NCI-H1694 treated with DMSO at 0.1 percent for 48 hours (cell line): ENCODE measurements around the gene EGR4.

ENCODE experiments used
- DNase-seq: peaks from one replicate; lab custom pipeline; 2025; lab: John Stamatoyannopoulos, UW

The EGR4 gene

DNA sequence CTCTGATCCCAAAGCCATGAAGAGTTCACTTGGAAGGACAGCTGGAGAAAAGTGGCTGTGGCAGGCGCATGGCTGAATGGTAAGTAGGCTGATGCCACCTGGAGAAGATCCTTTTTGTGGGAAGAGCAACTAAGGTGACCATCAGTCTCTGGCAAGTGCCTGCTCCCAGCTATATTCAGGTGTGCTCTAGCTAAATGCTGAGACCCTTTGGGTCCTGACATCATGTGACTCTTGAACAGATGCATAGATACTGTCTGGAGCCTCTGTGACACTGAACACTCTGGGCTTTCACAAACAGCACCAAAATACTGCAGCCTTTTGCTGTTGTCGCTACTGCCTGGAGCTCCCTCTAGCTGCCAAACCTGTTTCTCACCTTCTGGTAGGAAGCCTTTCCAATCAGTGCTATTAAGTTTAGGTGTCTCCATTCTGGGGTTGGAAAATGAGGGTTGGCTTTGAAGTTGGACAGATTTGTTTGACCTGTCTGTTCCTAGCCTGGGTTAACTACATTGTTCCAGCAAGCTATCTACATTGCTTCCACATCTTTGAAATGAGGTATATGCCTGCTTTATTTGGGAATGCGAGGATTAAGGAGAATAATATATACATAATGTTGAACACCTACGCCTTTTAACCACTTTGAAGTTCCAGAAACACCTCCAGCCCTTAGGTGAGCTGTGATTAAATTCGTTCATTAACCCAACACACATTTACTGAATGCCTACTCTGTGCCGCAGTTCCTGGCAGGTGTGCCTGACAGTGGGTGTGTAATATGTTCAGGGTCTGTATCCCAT lies 3.1 kb downstream of the EGR4 start:
- peak; percentile 70 for DNase-seq

DNA sequence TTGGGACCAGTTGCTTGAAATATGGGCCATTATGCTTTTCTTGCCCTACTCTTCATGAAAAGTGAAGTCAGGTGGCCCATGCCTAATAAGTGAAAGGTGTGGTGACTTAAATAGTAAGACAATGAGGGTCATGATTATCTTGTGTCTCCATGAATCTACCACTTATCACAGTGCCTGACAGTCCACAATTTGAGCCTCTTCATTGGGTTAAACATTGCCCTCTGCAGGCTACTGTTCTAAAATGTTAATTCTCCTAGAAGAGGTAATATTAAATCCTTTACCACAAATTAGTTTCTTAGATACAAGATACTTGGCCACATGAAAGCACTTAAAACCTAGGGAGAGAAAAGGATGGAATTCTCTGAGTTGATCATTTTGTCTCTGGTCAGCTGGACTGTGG lies 4.0 kb downstream of the EGR4 start:
- DNase-seq, result no peak

DNA sequence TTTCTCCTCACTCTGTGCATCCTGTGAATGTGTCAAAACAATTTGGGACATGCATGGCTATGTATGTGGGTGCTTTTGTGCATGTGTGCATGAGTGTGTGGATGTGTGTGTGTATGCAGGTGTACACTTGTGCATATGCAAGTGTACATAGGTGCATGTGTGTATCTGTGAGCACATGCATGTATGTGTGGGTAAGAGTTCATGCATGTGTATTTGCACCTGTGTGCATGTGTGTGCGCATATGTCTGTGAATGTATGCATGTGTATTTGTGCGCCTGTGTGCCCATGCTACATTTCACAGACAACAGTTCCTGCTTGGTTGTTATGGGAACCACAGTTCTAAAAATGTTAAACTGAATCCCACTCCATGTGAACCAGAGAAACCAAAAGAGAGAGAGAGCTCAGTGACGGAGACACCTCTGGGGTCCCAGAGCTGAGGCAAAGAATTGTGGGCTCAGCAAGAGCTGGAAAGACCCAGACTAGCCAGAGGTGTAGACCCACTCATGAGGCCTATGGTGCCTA lies 7.2 kb downstream of the EGR4 start:
- DNase-seq, result no peak

DNA sequence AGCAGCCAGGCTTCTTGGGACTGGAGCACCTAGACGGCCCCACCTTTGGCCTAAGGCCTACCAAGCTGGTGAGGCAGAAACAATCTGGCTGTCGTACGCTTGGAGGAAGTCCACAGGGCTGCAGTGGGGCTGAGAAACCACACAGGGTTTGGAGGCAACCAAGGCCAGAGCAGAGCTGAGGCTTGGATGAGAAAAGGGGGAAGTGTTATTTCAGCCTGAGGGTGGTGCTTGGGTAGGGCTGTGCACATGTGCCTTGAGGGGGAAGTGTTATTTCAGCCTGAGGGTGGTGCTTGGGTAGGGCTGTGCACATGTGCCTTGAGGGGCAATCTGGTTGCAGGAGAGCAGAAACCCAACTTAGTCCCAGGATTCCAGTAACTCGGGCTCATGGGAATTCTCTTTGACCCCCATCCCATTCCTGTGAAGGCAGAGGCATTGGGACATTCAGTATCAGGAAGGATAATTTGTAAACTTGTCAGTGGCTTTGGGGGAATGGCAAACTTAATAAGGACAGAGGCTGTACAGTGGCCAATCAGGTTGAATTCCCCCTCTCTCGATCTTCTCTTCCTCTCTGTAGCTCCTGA lies 8.1 kb downstream of the EGR4 start:
- no peak for DNase-seq

DNA sequence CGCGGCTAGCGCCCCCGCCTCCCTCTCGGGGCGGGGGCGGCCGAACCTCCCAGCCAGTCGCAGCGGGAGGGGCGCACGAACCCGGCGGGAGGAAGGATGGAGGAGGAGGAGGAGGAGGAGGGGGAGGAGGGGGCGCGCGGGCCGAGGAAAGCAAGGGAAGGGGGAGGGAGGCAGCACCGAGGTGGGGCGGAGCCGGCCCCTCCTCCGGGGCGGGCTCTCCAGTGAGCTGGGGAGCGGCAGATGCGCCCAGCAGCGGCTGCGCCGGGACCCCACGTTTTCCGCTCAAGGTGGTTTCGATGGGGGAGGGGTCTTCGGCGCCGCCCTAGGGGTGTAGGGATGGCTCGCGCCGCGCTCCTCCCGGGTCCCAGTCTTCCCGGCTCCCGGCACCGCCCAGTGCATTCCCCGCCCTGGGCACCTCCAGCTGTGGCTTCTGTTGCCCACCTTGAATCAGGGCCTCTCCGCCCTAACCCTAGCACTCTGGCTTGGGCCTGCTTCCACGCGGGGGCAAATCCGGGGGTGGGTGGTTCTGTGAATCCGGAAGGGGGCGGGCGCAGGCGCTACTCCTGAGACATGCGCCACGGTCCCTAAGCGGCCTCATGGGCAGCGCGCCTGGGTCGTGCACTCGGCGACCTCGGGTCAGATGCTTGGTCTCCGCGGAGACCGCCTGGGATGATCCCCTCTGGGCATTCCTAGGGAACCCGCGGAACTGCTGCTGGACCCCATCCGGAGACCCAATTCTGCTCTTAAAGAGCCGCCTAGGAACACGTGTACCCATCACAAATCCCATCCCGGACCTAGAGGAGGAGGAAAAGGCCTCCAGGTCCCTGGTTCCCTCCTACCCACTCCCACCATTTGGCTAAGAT lies 8.8 kb downstream of the EGR4 start, which contains the start of gene FBXO41:
Gene FBXO41, minus strand, starts transcription at position 183 of the 863 bp plus-strand sequence. CDS start 14,848 bp downstream, outside the sequence.
- peak; percentile 27 for DNase-seq

DNA sequence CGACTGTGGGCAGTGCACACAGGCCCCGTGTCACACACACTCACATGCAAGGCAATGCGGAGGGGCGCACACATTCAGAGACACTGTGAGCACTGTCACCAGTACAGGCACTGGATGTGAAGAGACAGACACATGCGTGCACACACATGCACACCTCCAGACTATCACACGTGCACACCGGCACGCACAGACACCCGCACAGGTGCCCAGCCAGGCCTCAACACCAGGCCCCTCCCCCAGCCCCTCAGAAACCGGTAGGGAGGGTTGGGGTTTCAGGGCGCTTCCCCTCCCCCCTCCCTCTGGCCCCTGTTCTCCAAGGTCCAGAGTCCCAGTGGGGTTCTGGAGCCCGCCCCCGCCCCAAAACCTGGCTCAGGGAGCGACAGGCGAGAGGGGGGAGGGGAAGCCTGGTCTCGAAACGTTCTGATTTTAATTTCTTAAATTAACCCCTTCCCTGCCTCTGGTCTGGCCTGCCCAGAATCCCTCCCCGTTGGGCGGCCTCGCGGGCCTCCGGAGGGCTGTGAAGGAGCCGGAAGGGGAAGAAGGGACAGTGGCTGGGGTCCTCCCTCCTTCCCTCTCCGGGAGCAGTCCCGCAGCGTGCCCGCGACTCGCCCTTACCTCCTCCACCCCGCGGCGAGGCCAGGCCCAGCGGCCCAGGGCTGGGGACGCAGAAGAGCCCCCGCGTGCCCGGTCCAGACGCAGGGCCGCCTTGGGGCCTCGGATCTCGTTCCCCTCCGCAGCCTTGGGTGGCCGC lies 9.6 kb downstream of the EGR4 start:
- no peak for DNase-seq

DNA sequence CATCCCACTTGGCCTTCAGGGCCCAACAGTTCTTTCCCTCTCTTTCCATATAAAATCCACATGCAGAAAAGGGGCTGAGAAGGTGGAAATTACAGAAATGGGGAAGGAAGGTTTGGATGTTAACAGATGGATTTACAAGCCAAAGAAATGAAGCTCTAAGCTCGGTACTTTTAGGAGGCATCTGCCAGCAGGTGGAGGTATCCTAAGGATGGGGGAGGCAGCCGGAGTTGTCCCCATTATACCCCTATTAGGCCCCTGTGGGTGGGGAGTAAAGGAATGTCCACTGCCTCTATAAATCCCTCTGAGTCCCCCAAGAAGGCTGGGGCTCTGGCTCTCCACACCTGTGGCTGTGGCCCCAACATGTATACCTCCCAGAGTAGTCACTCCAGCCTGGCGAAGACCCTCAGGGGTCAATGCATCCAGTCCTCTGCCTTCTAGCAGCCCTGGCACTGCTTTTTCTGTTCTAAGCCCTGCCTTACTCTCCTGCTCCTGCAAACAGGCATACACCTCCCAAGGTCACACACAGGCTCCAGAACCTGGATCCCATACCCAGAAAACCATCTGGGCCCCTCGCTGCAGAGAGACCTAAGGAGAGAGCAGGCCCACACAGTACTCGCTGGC lies 10.3 kb downstream of the EGR4 start:
- no peak for DNase-seq

DNA sequence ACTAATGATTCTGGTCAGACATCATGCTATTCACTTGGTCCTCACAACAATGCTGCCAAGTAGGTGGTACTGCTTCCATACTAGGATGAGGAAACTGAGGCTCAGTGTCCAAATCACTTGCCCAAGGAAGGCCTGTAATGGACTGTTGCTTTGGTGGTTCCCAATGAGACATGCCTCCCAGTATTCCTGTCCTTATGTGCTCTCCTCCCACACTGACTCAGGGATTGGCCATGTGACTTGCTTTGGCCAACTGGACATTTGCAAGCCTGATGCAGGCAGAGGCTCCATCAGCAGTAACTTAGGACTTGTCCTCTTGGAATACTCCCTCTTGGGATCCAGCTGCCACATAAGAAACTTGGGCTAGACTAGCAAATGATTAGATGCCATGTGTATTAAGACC lies 12.1 kb downstream of the EGR4 start:
- DNase-seq, result no peak

DNA sequence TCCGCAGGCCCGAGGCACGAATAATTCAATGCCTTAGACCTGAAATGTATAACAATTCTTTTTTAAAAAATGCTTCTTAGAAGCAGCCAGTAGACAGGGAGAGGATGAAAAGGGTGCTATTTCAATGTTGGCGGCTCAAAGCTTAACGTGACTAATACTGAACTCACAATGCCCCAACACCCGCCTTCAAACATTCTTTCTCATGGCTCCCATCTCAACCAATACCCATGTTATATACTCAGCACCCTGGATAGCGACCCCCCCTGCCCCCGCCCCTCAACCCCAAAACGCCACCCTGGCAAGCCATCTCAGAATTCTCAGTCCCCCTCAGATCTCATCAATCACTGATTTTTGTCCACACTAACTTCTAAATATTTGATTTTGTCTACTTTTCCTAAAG lies 13.5 kb downstream of the EGR4 start:
- DNase-seq, result no peak

DNA sequence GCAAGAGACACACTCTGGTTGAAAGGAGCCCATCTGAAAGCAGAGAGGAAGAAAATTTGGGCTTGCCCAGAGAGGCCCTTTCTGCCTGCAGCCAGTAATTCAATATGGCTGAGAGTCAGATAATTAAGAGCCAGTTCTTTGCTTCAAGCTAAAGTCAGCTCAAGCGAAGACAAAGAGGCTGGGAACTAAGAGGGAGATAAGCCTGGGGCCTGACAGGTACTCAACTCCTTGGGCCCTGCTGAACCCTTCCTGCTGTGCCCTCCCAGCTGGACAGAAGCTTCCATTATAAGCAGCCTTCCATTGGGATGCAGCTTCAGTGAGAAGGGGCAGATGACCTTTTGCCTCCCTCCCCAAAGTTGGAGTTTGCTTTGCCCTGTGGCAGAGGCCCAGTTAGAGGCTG lies 21.1 kb downstream of the EGR4 start:
- DNase-seq, result no peak

DNA sequence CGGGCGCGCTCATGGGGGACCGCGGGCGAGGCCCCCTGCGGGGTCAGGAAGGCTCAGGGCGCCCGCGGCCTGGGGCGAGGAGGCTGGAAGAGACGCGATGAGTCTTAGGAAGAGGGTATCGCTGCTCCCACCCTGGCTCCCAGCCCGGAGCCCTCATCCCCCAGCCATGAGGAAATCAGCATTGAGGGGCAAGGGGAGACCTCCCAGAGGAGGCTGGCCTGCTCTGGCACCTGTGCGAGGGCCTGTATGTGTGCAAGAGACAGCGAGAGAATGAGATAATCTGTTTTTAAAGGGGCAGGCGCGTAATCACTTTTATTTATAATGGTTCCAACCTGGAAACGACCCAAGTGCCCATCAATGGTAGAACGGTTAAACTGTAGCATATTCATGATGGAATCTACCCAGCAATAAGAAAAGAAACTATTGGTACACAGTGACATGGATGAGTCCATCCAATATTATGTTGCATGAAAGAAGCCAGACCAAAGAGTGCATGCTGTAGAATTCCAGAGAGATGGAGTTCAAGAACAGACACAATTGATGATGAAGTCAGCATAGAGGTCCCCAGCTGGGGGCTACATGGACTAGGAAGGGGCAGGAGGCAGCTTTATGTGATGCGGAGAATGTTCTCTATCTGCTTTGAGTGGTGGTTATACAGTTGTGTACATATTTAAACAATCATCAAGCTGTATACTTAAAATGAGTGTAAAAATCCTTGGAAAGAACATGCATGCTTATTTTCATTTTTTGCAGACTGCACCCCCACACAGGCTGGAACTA lies 23.5 kb downstream of the EGR4 start:
- DNase-seq, result no peak

DNA sequence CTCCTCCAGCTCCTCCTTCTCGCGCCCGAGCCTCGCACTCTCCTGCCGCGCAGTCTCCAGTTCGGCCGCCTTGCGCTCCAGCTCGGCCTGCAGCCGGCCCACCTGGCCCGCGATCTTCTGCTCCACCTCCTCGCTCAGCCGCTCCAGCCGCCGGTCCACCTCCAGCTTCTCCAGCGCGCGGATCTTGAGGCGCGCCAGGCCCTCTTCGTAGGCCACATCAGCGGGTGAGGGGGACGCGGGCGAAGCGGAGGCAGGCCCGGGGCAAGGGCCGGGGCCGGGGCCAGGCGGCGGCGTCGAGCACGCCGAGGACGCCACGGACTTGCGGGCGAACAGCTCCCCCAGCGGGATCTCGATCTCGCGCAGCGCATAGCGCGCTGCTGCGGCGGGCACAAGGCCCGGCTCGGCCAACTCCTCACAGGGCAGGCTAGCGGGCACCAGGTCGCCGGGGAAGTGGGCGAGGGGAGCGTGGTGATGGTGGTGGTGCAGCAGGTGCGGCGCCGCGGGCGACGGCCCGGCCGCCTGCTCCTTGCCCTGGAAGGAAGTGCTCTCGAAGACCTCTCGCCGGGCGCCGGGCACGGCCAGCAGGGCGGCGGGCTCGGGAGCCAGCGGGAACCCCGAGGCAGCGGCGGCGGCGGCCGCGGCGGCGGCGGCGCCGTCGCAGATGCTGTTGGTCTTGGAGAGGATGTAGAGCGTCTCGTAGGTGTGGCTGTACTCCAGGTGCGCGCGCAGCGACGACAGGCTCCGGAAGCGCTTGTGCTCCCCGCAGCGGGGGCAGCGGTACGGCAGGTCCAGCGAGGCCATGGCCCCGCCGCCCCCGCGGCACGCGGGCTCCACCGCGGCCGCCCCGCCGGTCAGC lies 24.3 kb downstream of the EGR4 start:
- no peak for DNase-seq

DNA sequence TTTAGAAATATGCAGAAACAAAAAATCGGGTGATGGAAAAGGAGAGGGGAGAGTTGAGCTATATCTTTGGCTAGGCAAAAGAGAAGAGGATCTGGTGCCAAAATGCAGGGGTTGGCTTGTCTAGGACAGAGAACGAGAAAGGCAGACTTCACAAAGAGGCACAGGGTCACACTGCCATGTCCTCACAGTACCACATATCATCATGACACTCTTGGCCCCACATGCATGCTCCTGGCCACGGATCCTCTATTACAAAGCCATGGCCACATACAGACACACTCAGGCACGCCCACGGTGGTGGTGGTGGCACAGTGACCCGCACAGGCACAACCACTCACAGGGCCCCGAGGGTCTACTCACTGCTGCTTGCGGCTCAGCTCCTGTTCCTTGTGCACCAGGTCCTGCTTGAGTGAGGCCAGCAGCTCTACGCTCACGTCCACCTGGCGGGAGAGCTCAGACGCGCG lies 24.9 kb downstream of the EGR4 start:
- DNase-seq, result no peak

DNA sequence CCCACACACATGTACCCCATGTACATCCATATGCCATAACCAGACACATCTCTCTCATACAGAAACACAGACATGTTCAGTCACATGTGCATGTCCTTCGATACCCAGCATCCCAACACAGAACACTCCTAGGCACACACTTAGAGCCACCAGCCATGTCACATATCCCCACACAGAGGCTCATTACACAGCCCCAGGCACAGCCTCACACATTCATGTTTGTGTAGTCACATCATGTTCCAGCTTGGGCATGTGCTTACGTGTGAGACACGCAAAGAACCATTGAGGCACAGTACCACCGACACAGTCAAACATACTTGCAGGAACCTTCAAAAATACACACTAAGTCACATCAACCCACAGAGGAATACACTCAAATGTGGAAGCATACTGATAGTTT lies 26.3 kb downstream of the EGR4 start:
- no peak for DNase-seq

DNA sequence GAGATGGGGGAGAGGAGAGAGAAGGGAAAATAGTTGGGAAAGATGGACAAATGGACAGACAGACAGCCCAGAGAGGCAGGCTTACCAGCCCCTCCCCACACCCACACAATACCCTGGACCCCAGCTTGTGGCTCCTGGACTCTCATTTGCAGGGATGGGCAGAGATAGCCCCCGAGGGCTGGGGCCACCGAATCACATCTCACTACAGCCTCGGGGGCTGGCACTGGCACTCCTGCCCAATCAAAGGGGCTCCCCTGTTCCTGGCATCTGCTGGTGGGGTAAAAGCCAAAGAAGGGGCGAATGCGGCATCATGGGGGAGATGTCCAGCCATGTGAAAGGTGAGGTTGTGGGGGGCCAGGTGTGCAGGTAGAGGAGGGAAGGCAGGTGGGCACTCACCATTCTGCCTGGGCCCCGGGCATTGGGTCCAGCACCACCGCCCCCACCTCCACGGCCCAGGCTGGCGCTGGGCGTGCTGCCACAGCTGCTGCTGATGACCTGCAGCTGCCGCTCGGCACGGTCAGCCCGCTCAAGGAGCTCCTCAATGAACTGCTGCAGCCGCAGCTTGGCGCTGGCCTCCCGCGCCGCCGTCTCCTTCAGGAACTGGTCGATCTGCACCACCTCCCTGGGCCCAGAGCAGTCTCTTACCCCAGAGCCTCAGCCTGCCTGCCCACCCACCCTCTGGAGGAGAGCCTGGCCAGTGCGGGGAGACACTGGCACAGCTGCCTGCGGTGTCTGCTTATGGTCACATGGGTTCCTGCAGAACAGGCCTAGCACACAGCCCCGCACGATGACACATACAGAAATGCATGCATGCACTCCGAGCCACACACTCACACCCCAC lies 27.1 kb downstream of the EGR4 start:
- no peak for DNase-seq

DNA sequence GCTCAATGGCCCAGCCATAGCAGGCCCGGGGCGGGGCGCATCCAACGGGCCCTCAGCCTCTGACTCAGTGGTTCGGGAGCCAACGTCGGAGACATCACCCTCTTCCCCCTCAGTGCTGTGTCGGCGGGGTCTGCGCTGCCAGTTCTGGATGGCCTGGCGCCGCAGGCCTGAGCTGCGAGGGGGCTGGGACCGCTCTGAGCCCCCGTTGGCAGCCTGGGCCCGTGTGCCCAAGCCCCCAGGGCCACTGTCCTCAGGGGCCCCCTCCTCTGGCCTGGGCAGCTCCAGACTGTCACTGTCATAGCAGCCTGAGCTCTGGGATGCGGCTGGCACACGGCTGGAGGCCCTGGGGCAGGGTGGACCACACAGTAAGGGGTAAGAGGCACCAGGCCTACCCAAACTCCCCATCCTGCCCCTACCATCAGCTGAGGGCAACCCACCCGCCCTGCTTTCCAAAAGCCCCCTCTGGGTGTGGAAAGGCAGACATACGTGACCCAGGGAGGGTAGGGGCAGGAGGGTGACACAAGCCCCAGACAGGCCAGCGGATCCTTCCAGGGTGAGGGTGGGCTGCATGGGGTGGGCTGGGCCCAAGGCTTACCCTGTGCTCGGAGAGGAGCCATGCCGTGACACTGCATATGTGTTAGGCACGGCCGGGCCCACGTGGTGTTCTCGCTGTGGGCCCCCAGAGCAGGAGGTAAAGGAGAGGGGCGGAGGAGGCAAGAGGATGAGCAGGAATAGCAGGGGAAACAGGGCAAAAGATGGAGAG lies 27.9 kb downstream of the EGR4 start:
- DNase-seq, result no peak

DNA sequence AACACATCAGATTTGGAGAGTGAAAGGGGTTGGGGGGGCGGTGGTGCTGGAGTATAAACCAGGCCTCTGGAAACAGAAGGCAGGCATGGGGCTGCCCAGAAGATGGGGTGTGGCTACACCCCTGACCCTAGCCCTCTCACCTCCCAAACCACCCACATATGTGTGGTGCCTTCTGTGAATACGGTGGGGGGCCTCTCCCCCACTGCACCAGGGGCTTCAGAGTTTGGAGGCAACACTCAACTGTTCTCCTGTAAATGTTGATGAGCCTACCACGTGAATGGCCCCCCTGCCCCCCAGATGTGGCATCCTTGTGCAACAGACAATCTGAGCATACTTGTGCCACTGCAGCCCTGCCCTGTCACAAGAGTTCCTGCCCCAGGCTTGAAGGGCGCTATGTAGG lies 28.6 kb downstream of the EGR4 start:
- DNase-seq, result no peak

DNA sequence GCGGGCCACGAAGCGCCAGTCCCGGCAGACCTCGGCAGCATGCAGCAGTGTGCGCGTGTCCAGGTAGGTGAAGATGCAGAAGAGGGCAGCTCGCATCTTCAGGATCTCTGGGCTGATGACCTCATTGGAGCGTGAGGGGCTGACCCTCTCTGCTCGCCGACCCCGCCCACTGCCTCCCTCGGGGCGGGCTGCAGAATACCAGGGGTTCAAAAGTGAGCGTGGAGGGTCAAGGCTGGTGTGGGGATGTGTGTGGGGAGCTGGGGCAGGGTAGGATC lies 29.1 kb downstream of the EGR4 start:
- no peak for DNase-seq
